Activated gamma-delta T cell treated with anti-CD3 and anti-CD28 coated beads, Interleukin-2, amount 50 U/mL, for 16 hours (primary cell): ENCODE data around the gene NFATC3.
A peak's percentile ranks its signal among the peaks of the same experiment; 100 is the strongest.

Experiments used
- DNase-seq: peaks from one replicate; pipeline ENCODE4 v3.0.0-alpha.2; 2020; ENCODE audit warnings: low read depth

Gene NFATC3

DNA sequence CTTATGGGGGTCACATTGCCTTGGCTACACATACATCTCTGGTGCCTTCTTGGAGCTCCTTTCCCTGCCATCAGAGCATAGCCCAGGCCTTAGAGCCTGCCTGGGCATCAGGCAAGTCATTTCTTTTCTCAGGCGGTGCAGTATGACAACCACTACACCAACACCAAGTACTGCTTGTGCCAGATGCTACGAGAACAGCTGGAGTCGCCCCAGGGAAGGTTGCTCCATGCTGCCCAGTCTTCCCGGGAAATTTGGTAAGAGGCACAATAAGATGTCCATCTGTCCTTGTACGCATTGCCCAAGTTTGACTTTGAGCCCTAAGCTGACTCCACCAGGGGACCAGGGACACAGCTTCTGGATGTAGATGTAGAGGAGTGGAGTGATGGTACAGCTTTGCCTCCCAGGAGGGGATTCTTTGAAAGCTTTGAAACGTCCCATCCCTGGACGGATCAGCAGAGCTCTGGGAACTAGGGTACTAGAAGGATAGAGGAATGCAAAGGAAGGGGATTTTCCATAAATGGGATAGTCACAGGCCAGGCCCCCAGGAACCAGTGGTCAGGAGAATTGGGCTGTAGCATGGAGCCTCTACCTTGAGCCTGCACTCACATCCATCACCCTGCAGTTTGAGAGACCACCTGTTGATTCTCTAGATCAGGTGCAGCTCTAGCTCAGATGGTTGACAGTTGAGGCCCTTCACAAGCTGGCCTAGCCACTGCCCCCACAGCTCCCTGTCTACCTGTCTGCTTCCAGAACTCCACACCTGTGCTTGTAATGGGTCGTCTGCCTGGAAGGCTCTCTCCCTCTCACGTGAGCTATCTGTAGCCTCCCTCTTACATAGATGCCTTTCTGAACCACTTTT is 11.0 kb upstream of the NFATC3 start:
- no peak for DNase-seq

DNA sequence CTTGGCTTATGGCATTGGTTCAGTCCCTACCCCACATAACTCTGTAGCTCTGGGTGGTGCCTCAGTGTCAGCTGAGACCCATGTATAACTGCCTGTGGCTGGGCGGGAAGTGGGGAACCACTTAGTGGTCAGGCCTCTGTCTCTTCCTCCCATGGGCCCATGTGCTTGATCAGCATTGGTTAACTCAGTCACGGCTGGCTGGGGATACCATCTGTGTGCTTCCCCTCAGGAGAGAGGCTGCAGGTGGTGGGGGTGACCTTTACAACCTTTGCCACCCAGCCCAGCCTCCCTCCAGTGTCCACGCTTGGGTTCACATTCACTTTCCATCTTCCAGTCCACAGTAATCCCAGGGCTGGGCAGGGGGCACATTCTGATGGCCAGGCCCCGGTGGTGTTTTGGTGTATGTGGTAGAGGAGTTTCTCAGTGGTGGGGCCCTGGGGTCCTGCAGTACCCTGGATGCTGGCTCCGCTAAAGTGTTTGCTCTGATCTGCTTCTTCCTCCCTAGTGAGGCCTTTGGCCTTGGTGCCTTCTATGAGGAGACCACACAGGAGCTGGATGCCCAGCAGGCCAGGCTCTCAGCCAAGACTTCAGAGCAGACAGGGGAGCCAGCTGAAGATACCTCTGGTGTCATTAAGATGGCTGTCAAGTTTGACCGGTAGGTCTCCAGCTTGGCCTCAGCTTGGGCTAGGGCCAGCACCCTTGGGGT is 10.2 kb upstream of the NFATC3 start:
- DNase-seq: peak; percentile 53

DNA sequence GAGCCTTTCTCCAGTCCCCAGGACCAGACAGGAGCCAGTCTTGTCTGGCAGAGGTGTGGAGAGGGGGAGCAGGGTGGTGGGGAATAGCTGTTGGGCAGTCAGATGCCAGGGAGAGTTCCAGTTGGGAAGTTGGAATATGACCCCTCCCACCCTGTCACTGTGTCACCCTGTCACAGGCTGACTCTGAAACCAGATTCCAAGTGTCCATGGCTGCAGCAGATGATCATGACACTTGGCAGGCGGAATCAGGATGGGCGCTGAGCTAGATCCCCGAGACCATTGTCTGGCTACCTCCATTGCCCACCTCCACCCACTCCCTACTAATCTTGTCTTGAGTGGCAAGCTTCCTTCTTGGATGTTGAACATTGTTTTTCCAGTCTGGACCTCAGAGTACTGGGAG is 9.2 kb upstream of the NFATC3 start:
- DNase-seq: no peak

DNA sequence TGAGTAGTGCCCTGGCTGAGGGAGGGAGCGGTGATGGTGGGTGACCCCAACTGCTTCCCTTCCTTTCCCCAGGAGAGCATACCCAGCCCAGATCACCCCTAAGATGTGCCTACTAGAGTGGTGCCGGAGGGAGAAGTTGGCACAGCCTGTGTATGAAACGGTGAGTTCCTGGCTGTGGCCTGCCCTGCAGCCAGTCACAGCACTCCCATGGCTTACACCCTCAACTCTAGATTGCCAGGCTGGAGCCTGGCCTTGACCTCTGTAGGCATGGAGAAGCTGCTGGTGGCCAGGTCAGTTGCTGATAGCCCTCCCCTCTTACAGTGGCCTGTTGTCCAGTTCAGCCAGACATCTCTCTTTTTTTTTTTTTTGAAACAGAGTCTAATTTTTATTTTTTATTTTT is 8.6 kb upstream of the NFATC3 start:
- no peak for DNase-seq

DNA sequence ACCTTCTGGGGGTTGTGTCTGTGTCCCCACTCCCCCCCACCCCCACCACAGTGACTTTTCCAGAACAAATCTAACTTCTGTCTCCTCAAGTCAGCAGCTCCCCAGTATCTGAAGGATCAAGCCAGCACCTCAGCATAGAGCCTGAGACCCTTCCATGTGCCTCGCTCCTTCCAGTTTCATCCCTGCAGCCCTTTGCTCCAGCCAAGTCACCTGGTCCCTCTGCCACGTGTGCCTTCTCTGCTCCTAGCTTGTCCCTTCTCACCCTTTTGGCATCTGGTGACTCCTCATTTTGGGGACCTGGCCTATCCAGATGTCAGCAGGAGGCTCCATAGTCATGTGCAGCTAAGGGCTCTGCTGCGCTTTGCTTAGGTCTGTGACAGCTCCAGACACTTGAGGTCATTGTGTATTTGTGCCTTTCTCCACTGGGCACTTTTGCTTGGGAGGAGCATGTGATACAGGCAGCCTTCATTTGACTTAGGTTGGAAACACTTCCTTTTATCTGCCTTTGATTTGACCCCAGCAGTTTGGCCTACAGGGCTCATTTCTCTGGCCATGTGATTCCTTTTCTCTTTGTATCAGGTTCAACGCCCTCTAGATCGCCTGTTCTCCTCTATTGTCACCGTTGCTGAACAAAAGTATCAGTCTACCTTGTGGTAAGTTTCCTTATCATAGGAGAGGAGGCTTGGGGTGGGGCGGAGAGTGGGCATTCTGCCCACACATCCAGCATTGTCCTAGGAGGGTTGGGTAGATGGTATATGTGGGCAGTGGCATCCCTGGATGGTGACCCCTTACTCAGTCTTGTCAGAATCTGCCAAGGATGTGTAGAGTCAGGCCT is 7.1 kb upstream of the NFATC3 start:
- no peak for DNase-seq

DNA sequence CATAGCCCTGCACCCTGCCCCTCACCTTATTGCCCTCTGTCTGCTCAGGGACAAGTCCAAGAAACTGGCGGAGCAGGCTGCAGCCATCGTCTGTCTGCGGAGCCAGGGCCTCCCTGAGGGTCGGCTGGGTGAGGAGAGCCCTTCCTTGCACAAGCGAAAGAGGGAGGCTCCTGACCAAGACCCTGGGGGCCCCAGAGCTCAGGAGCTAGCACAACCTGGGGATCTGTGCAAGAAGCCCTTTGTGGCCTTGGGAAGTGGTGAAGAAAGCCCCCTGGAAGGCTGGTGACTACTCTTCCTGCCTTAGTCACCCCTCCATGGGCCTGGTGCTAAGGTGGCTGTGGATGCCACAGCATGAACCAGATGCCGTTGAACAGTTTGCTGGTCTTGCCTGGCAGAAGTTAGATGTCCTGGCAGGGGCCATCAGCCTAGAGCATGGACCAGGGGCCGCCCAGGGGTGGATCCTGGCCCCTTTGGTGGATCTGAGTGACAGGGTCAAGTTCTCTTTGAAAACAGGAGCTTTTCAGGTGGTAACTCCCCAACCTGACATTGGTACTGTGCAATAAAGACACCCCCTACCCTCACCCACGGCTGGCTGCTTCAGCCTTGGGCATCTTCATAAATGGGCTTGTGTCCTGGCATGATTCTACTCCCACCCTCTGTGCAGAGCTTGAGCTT is 6.3 kb upstream of the NFATC3 start:
- no peak for DNase-seq

DNA sequence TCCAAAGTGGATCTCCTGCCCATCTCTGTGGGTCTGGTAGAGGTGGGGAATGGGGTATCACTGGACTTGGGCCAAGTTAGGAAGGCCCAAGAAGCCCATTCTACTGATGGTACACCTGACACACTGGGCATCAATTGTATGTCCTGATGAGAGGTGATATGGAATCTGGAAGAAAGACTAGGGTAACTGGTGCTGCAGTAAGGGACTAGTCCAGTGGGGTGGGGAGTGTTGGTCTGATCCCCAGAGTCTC is 5.9 kb upstream of the NFATC3 start:
- no peak for DNase-seq

DNA sequence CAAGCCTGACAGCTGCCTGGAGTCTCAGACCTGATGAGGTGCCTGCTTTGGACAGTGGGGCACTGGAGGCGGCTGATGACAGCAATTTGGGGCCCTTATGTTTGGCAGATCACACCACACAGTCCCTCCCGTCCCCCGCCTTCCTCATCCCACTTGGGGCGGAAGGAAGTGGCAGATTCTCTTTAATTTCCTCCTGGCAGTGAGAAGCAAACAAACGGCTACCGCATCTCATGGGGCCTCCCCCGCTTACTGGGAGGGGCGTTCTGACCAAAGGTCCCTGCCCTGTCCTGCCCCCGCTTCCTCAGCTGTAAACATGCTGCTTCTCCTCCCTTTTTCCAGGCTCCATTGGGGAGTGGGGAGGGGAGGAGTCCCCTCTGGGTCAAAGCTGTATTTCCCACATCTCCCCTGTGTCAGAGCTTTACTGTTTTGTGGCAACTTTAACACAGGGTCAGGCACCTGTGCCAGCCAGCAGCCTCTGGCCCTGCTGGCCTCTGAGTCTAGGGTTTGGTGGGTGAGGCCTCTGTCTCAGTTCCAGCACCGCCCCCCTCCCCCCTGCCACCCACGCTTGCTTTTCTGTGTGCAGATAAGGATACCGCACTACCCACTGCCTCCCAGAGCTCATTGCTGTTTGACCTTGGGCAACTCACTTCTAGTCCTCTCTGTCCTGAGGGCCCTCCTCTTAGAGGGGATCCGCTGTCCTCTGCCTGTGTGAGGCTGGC is 5.4 kb upstream of the NFATC3 start:
- peak; percentile 75 for DNase-seq

DNA sequence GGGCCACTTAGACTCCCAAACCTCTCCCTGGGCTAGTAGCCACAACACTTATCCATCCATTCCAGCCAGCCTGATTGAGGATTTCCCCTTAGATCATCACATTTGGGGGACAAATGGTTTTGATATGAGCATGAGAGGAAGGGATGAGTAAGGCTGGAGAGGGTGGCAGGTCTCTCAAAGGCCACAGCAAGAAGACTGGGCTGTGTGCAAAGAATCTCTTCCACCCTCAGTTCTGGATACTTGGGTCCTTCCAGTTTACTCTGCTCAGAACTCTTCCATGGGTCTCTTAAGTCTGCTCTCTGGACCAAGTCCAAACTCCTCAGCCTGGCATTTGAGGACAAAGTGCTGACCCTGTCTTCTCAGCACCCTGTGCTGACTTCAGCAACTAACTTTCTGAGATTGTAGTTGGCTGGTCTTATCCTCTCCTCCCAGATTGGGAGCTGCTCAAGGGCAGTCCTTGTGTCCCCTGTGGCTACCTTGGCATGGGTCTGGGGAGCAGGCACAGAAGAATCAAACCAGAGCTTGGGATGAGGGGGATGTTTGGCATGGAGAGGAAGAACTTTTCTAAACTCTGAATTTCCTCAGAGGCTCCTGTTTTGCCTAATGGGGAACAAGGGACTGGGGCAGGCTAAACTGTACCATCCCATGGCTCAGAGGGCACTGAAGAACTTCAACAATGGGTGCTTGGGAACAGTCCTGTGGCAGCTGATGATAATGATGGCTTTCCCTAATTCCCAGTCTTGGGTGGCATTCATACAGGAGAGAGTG is 3.1 kb upstream of the NFATC3 start:
- no peak for DNase-seq

DNA sequence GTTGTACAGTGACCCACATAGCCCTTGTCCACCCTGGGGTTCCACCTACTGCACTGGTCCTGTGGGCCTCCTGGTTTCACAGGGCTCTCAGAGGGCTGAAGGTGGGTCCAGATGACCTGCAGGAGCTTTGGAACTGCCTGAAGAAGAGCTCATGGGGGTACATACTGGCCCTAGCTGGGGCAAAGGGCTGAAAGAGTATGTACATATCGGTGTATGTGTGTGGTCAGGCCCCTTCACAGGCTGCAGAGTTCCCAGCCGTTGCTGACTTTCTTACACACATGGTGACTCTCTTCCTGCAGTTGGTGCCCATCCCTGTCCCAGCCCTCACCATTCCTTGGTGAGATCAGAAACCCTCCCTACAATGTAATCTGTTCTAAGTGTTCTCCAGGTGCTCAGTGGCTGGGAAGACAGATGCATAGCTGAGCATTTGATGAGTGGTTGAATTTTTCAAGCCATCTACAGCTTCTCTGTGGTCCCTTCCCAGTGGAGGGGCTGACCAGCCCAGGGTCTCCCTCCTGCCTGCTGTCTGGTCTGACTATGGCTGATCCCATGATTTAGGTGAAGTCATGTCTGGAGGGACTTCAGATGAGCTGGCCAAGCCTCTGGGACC is 2.4 kb upstream of the NFATC3 start:
- DNase-seq: no peak

DNA sequence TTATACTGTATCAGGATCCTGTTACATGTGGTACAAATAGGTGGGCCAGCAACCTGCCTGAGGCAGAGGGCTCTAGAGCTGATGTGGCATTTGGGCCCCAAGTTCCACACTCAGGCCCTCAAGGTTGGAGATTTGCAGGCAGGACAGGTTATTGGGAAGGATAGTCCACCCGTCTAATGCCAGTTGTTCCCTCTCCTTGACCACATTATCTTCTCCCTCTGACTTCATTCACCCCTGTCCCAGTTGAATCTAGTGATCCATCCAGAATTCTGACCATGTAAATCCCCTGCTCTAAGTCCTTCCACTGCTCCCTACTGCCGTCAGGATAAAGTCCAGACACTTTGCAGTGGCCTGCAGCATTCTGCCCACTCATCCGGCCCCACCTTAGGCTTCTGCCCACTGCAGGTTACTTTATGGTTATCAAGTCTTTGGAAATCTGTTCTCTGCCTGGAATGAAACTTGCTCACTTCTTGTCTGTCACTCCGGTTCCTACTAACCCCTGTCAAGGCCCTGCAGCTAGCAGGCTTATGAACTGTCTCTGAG is 1.9 kb upstream of the NFATC3 start:
- DNase-seq: no peak

DNA sequence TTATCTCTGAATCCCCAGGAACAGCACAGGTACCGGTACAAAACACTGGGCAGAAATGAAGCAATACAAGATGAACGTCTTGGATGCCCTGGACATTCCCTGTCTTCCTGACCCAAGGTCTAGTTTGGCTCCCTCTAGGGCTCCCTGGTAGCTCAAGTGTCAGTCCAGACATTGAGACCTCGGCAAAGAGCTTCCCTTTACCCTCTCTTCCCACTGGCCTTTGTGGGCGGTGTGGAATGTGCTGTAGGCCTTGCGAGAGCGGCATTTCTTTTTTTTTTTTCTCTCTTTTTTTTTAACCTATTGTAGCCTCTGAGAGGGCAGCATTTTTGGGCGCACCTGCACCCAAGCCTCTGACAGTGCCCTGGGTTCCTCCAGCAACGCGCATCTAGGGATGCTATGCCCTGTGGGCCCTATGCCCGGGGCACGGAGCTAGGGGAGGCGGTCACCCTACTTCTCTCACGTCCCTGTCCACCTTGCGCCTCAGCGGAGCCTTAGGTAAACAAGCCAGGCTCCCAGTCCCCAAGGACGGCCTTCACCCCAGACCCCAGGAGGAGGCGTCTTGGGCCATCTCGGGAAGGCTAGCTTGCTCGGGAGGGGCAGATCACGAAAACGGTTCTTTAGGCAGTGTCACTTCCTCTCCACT is 1.2 kb upstream of the NFATC3 start:
- DNase-seq: no peak

DNA sequence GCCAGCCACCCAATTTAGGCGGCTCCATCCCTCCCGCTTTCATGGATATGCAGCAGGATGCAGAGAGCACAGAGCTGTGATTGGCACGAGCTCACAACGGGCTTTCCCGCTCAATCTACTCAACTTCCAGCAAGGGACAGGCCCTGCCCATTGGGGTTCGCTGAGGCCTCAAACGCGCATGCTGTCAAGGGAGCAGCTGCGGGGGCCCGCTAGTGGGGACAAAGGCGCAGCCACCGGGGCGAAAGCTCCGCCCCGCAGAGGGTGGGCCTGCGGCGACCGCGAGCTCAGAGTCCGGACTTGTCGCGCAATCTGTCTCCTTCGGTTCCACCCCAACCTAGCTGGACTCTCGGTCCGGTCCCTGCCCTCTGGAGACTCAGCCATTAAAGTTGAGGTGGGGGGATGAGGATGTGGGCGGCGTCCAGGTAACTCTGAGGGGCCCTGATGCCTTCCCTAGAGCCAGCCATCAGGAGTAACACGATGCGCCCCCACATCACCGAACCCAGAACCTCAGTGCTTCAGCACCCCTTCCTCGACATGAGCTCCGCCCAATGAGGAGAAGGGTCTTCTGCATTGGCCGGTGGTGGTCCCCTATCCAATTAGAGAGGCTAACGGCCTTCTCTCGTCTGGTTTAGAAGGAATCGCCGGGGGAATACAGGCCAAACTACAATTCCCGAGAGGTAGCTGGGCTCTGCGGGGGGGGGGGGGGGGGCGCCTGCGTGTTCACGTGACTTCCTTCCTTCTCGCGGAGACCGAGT is 489 bp upstream of the NFATC3 start:
- DNase-seq: peak; percentile 75

DNA sequence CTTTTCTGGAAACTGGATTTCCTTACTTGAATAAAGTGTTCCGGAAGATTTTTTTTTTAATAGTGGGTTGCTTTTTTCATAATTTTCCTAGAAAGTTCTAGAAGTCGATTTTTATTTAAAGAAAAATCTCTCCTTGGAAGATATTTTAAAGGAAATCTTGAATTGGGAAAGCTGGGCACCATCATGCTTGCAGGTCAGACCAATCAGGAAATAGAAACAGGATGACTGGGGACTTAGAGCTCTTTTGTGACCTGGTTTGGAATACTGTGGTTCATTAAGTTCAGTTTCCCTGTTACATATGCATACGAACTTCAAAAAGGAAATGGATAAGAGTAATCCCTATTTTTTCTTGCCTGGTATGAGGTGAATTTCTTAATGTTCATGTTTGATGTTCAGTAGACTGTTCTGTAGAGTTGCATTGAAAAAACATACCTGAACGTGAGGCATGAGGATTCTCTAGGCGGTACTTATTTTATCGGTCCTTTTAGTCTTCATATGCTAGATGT is 1.2 kb downstream of the NFATC3 start:
- no peak for DNase-seq

DNA sequence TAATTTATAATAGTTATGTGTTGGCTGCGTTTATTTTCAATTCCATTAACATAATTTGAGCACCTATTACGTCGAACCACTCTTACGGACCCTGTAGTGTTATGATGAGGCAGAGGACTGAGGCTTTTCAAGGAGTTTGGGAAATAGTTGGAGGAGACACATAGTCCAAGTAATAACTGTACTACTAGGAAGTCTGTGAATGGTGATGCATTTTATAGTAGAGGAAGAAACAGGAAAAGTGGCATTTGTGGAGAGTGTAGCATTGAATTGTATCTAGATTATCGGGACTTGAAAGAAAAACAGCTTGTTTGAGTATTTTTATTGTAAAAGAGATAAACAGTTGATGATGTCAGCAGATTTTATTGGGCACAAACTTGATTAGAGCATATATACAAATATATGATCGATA is 1.7 kb downstream of the NFATC3 start:
- DNase-seq: no peak

DNA sequence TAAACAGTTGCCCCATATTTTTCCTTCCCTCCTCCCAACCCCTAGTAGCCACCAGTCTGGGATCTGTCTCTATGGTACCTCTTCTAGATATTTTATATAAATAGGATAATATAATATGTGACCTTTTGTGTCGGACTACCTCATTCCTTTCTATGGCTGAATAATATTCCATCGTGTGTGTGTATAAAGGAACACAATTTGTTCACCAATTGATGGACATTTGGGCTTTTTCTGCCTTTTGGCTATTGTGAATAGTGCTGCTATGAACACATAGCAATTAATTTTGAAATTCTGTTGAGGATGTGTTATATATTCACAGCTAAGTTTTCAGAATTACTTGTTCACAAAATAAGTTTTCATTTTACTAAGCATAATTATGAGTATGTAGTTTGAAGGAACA is 2.5 kb downstream of the NFATC3 start:
- DNase-seq: no peak

DNA sequence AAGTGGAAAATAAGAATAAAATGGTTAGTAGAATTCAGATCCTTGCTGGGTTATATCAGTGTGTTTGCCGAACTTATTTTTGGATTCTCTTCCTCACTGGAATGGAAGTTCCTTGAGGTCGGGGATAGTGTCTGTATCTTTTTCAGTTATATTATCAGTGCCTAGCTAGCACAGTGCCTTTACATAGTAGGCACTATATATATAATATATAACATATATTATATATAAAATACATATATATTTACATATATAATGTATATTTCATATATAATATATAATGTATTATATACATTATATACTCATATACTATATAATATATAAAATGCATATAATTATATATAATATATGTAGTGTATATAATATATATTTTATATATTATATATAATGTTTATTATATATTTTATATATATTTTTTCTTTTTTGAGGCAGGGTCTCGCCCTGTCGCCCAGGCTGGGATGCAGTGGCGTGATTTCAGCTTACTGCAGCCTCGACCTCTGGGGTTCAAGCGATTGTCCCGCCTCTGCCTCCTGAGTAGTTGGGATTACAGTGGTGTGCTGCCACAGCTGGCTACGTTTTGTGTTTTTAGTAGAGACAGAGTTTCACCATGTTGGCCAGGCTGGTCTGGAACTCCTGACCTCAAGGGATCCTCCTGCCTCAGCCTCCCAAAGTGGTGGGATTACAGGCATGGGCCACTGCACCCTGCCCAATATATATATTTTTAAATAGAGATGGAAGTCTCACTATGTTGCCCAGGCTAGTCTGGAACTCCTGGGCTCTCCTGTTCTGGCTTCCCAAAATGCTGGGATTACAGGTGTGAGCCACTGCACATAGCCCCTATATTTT is 3.2 kb downstream of the NFATC3 start:
- DNase-seq: no peak

DNA sequence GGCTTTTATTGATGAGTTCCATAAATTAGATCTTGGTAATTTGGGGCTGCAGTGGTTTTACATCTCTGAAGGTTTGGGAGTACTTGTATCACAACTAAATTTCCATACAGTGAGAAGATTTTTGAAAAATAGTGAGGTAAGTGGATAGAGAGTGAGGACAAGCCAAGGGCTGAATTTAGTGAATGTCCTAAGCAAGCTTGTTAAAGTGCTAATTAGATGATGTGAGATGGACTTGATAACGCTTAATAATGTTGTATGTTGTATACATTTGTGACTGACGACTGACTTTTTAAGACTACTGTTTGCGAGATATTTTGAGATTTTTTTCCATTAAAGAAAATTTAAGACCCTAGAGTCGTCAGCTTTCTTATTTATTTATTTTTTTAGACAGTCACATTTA is 3.9 kb downstream of the NFATC3 start:
- no peak for DNase-seq
